ENCODE results near the gene NUB1.

Gene NUB1

DNA sequence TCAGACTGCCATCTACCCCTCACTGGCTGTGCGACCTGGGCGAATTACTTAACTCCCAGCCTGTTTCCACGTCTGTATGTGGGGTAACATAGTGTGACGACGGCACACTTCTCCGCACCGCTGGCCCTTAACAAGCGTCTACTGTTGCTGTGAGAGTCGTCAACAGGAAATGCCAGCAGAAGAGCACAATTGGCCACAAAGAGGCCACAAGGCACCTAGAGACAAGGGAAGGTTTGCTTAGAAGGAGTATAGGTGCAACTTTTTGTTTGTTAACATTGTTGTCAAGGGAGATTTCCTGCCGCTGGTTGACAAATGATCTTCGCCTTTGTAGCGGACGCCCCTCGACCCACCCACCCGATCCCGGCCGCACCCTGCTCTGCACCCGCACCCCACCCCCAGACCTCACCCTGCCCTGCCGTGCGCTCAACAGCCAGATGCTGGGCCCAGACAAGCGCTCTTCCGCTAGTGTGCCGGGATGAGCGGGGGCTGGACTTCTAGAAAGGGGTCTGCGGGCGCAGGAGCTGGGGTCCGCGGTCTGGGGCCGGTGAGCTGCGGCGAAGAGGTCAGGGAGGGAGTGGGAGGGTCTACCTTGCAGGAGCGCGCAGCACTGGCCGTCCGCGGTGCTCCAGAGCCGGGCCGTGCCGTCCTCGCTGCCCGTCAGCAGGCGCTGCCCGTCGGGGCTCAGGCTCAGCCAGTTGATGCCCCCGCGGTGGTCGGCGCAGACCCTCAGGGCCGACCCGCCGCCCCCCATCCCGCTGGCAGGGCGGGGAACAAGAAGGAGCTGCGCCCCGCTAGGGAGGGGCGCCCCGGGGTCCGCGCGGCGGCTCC lies 67.4 kb downstream of the NUB1 start:
- peak overlapping the region; percentile 76 for H3K4me3 ChIP-seq (ENCODE audit: low read depth, low read length)

DNA sequence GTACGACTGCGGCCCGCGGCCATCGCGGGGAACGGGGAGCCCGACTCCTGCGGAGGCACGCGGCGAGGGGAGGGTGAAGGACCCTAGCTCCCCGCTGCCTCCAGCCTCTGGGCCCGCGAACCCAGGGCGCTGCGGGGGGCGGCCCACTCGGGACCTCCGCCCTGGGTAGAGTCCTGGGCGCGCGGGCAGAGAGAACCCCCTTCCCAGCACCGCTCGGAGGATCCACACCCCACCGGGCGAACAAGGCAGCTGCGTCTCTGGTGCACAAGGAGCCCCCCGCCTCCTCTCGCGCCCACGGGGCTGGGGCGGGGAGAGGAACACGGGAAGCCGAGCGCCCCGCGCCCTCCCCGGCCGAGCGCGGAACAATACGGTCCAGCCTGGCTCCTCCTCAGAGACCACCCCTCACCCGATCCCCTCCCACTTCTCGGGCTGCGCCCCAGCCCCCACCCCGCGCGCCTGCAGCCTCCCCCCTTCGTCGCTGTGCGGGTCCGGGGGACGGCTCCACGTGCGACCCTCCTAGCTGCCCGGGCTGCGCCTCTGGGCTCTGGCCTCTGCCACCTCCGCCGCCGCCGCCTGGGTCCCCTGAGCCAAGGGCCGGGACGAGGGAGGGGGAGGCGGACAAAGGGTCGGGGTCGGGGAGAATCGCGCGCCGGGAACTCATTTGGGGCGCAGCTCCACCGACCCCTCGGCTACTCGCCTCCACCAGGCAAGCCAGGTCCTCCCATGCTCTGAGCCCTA lies 68.2 kb downstream of the NUB1 start, which contains the start of gene WDR86:
WDR86 (minus strand) TSS at position 372 of the 738 bp plus-strand sequence. CDS start 449 bp downstream, outside the sequence.
- TF ChIP-seq CTCF (conservative IDR thresholded peaks at IDR 0.05; ENCODE audit: low read depth, low read length) = no peak
- peak; percentile 45 for DNase-seq (ENCODE audit: low read depth)
- peak within 1 kb of the TSS; percentile 76 for H3K4me3 ChIP-seq (ENCODE audit: low read depth, low read length)

More for the DNA sequence above, 67.4 kb downstream of the NUB1 start:
- TF ChIP-seq CTCF (conservative IDR thresholded peaks at IDR 0.05; ENCODE audit: low read depth, low read length) = peak; percentile 1
- peak; percentile 68 for DNase-seq (ENCODE audit: low read depth)

DNA sequence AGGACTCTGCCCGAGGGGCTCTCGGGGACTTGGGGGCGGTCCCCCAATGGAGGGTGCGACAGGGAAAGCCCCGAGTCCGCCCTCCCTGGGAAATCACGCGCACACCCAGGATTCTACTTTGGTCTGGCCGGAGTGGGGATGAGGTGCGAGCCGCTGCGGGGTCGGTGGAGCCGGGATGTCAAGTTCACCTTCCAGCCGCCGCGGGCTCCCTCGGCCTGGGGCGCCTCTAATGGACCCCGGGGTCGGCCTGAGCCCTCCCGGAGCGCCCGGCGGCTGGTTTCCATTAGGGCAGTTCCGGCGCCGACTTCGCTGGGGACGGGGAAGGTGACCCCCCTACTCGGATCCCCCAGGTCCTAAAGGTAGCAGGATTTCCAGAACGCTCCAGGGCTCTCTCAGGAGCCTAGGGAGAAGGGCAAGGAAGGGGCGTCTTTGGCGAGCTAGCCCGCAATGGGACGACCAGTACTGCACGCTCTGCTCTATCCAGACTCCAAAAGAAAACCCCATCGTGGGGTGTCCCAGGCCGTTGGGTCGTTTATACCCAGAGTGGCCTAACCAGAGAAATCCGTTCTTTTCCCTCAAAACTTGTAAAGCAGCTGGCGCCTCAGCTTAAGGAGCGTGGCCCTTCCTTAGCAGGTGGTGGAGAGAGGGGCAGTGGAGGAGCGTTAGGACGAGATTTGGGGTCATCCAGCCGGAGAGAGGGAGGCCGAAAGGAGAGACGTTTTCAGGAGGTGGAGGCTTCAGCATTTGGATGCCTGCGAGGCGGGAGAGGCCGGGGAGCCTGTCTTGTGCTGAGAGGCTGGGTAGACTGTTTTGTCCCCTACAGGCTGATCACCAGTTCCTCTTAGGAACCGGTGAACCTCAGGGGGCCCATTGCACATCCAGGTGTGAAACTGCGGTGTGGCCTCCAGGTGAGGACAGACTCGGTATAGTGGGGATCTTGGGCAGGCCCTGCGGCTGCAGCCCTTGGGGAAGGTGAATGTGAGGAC lies 69.1 kb downstream of the NUB1 start:
- TF ChIP-seq CTCF (conservative IDR thresholded peaks at IDR 0.05; ENCODE audit: low read depth, low read length) = no peak
- peak; percentile 61 for DNase-seq (ENCODE audit: low read depth)
- H3K4me3 ChIP-seq (ENCODE audit: low read depth, low read length) = peak overlapping the region; percentile 76

DNA sequence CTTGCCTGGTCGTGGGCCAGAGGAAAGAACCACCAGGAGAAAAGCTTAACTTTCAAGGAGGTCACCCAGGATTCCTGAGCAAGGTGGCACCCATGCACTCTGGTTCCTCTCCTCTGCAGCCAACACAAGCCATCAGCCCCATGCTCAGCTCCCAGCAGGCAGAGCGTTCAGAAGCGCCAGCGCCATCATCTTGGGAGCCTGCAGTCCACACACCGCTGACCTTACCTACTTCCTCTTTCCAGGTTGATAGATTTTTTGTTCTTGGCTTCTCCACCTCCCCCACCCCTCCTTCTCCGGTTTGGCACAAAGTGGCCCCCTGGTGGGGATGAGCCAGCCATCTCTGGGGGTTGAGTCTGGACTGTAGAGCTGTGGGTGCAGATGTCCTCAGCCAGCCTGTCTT lies 69.9 kb downstream of the NUB1 start:
- peak; percentile 21 for TF ChIP-seq CTCF (conservative IDR thresholded peaks at IDR 0.05; ENCODE audit: low read depth, low read length)
- no peak for DNase-seq (ENCODE audit: low read depth)
- no peak overlapping the region for H3K4me3 ChIP-seq (ENCODE audit: low read depth, low read length)

DNA sequence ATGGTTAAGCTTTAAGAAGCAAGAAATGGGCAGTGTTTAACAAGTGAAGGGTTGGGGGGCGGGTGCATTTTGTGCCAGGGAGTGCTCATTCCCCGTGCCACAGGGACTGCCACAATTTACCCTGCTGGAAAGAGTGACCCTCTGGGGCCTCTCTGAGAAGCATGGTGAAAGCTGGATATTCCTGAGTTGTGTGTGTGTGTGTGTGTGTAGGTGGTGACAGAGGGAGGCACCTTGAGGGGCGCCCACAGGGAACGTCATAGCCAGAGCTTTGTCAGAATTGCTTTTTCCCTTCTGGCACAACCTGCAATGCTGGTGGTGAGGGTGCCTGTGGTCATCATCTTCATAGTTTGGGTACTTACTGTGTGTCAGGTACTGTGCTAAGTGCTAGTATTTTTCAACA lies 70.7 kb downstream of the NUB1 start:
- DNase-seq (ENCODE audit: low read depth) = no peak
- TF ChIP-seq CTCF (conservative IDR thresholded peaks at IDR 0.05; ENCODE audit: low read depth, low read length) = no peak
- no peak overlapping the region for H3K4me3 ChIP-seq (ENCODE audit: low read depth, low read length)

DNA sequence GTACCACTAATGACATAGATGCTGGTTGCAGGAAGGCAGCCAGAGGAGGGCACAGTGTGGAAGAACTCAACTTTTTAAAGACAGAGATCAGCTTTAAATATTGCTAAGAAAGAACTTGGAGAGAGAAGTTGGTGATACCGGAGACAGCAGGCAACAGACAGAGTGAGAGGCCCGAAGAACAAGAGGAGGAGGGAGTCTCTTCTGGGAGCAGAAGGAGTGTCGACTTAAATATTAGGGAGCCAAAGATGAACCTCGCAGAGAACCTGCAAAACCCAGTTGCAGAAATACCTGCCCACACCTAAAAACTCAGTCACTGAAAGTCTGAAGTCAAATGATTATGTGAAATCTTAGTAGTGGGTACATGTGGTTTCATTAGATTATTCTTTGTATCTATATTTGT lies 71.6 kb downstream of the NUB1 start:
- DNase-seq (ENCODE audit: low read depth) = no peak
- no peak for TF ChIP-seq CTCF (conservative IDR thresholded peaks at IDR 0.05; ENCODE audit: low read depth, low read length)

More for the DNA sequence above, 71.6 kb downstream of the NUB1 start:
- H3K4me3 ChIP-seq (ENCODE audit: low read depth, low read length) = no peak overlapping the region

Measured in choroid plexus epithelial cell (primary cell).